AML-193 (cell line): ENCODE measurements around the gene ZNF473.
"Not testable (repeated sequence)": the region's sequence is repeated elsewhere in the genome, so short reads cannot be mapped to it uniquely, and the experiment has no call there.

Experiments used
- DNase-seq, 2 experiments: peaks; one replicate each; lab custom pipeline; 2025; lab: John Stamatoyannopoulos, UW

Gene ZNF473

GRCh38 chr19:50050406-50051227 is 24.8 kb downstream of the ZNF473 start:
- no peak for DNase-seq

GRCh38 chr19:50051228-50051895 is 25.6 kb downstream of the ZNF473 start:
- not testable (repeated sequence) for DNase-seq

- no peak for DNase-seq
Observed at GRCh38 chr19:50051964-50052363, 26.2 kb downstream of the ZNF473 start.

- DNase-seq = no peak
Observed at GRCh38 chr19:50053119-50053518, 27.3 kb downstream of the ZNF473 start.

GRCh38 chr19:50058425-50058824 is 32.6 kb downstream of the ZNF473 start:
- DNase-seq = no peak

GRCh38 chr19:50059045-50059444 is 33.2 kb downstream of the ZNF473 start:
- no peak for DNase-seq

- DNase-seq = no peak
Observed at GRCh38 chr19:50060107-50060506, 34.3 kb downstream of the ZNF473 start.

- no peak for DNase-seq
Observed at GRCh38 chr19:50061650-50062049, 35.8 kb downstream of the ZNF473 start.

- no peak for DNase-seq
Observed at GRCh38 chr19:50065938-50066337, 40.1 kb downstream of the ZNF473 start.

GRCh38 chr19:50067575-50067974 is 41.8 kb downstream of the ZNF473 start:
- no peak for DNase-seq

- DNase-seq = not testable (repeated sequence)
Observed at GRCh38 chr19:50068382-50068781, 42.6 kb downstream of the ZNF473 start.

GRCh38 chr19:50075076-50075475 is 49.3 kb downstream of the ZNF473 start:
- DNase-seq = not testable (repeated sequence)

GRCh38 chr19:50075644-50076372 is 50.0 kb downstream of the ZNF473 start:
- not testable (repeated sequence) for DNase-seq

- DNase-seq = not testable (repeated sequence)
Observed at GRCh38 chr19:50076581-50077355, 51.0 kb downstream of the ZNF473 start.

- not testable (repeated sequence) for DNase-seq
Observed at GRCh38 chr19:50079014-50079413, 53.2 kb downstream of the ZNF473 start.

GRCh38 chr19:50084440-50084839 is 58.6 kb downstream of the ZNF473 start:
- not testable (repeated sequence) for DNase-seq

- not testable (repeated sequence) for DNase-seq
Observed at GRCh38 chr19:50087153-50087552, 61.3 kb downstream of the ZNF473 start.

- not testable (repeated sequence) for DNase-seq
Observed at GRCh38 chr19:50090706-50091105, 64.9 kb downstream of the ZNF473 start.

- DNase-seq = not testable (repeated sequence)
Observed at GRCh38 chr19:50091786-50092185, 66.0 kb downstream of the ZNF473 start.

- not testable (repeated sequence) for DNase-seq
Observed at GRCh38 chr19:50092597-50092996, 66.8 kb downstream of the ZNF473 start.

- not testable (repeated sequence) for DNase-seq
Observed at GRCh38 chr19:50097884-50098283, 72.1 kb downstream of the ZNF473 start.

- not testable (repeated sequence) for DNase-seq
Observed at GRCh38 chr19:50098892-50099291, 73.1 kb downstream of the ZNF473 start.
